Peyer's patch (tissue), 4 donors: ENCODE data around the gene ASCC2. TPM values are rescaled to one million over a fixed set of nuclear protein-coding genes. Genes with fewer than 3 reads are reported as not detected.
A peak's percentile ranks its signal among the peaks of the same experiment; 100 is the strongest.

Experiments used
- DNase-seq, 3 donors: peaks; one replicate each; pipeline ENCODE4 v3.0.0-alpha.2; 2017 to 2019
- H3K27ac ChIP-seq, 4 donors: fragments of 200-600 bp; sonication (generic); one replicate each; pipeline ENCODE4 v1.5.1; 2016 to 2019
- H3K27me3 ChIP-seq, 2 donors: fragments of 200-600 bp; sonication (generic); one replicate each; pipeline ENCODE4 v1.5.1; 2019
- H3K36me3 ChIP-seq, 3 donors: fragments of 200-600 bp; sonication (generic); one replicate each; pipeline ENCODE4 v1.5.1; 2016 to 2019
- H3K4me1 ChIP-seq, 4 donors: fragments of 200-600 bp; sonication (generic); one replicate each; pipeline ENCODE4 v1.5.1; 2016 to 2019
- H3K4me3 ChIP-seq, 4 donors: fragments of 200-600 bp; sonication (generic); 1 replicate in 3 of 4; 2 replicates in 1 of 4; pipeline ENCODE4 v1.5.1; 2016 to 2019; ENCODE audit warnings: mild to moderate bottlenecking in 1 of 4
- H3K9me3 ChIP-seq, 4 donors: fragments of 200-600 bp; sonication (generic); one replicate each; pipeline ENCODE4 v1.5.1; 2016 to 2019; ENCODE audit warnings: mild to moderate bottlenecking in 1 of 4
- POLR2A ChIP-seq, 2 donors: fragments of 450-650 bp; IDR thresholded peaks; one replicate each; pipeline ENCODE4 v1.5.1; 2017; ENCODE audit warnings: antibody characterized with exemption in 2 of 2, mild to moderate bottlenecking in 2 of 2, moderate library complexity in 2 of 2
- total RNA-seq, 4 donors: library from RNA; depleted of rRNA; stranded (reverse); fragments of >200 nt; gene quantifications; one replicate each; pipeline ENCODE4 v1.1.0, GENCODE V29; 2016
- TF ChIP-seq, protein P1 (sequence below), 6 experiments: fragments of 450-650 bp in 4 of 6; fragments of 200-600 bp in 2 of 6; sonication (generic) in 1 of 6; IDR thresholded peaks; one replicate each; pipeline ENCODE4 v1.5.1; 2017 to 2019; ENCODE audit warnings: antibody characterized with exemption in 6 of 6, mild to moderate bottlenecking in 3 of 6, moderate library complexity in 1 of 6

ASCC2 gene
- total RNA-seq, 4 donors from 2014 or later: 47.5 to 91.6 (median 78.4) TPM

DNA sequence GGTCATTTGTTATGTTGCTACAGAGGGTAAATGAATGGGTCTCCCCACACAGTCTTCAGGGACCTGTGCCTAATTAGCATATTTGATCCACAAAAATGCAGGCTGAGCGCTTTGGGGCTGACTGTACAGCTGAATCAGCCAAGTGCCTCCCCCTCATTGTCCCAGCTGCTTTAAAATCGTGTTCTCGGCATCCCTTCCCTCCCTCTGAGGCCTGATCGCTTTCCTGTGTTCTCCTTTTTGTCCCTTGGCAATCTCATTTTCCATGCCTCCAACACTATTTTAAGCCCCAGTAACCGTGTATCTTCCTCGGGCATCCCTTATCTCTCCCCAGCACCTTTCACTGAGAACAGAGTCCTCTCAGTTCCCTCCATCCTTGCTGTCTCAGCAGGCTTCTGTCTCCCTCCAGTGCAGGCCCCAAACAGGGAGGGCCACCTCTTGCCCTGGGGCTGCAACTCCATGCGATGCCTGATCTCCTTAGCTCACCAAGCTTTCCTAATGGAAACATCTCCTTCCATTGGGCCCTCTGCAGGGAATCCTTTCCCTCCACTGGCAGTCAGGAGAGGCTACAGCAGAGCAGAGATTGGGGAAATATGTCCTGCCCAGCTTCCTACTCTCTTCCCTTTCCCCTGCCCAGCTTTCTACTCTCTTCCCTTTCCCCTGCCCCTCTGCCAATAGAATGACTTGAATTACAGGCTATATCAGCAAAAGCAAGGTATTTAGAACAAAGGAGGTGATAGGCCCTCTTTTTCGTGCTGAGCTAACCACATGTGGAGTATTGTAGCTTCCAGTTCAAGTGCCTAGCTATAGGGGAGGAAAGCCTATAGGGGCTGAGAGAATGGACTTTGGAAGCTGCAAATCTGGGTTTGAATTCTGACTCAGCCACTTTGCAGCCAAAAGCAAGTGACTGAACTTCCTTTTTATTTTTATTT is 57.1 kb downstream of the ASCC2 start:
- TF ChIP-seq POLR2A (IDR thresholded peaks at IDR 0.05): no peak
- TF ChIP-seq, protein P1, sequence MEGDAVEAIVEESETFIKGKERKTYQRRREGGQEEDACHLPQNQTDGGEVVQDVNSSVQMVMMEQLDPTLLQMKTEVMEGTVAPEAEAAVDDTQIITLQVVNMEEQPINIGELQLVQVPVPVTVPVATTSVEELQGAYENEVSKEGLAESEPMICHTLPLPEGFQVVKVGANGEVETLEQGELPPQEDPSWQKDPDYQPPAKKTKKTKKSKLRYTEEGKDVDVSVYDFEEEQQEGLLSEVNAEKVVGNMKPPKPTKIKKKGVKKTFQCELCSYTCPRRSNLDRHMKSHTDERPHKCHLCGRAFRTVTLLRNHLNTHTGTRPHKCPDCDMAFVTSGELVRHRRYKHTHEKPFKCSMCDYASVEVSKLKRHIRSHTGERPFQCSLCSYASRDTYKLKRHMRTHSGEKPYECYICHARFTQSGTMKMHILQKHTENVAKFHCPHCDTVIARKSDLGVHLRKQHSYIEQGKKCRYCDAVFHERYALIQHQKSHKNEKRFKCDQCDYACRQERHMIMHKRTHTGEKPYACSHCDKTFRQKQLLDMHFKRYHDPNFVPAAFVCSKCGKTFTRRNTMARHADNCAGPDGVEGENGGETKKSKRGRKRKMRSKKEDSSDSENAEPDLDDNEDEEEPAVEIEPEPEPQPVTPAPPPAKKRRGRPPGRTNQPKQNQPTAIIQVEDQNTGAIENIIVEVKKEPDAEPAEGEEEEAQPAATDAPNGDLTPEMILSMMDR (IDR thresholded peaks at IDR 0.05): no peak

DNA sequence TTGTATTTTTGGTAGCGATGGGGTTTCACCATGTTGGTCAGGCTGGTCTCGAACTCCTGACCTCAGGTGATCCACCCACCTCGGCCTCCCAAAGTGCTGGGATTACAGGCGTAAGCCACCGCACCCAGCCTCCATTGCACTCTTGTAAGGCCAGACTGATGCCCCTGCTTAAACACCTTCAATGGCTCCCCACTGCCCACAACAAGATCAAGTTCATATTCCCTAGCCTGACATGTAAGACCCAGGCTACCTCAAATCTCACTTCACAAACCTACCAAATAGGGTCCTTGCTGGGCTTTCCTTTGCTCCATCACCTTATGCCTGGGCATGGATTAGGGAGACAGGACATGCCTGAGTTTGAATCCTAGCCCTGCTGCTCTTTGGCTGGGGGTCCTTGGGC is 57.9 kb downstream of the ASCC2 start:
- no peaks in the 10 kb centered on the region for H3K36me3 ChIP-seq
- peaks cover 0 to 17% (median 3%) of the 10 kb centered on the region in 4 donors for H3K4me1 ChIP-seq
- TF ChIP-seq, protein P1 (IDR thresholded peaks at IDR 0.05): no peak
- TF ChIP-seq POLR2A (IDR thresholded peaks at IDR 0.05): no peak
- no peaks in the 10 kb centered on the region for H3K9me3 ChIP-seq
- H3K4me3 ChIP-seq: no peak overlapping the region
- H3K27me3 ChIP-seq: no peaks in the 10 kb centered on the region
- no peak overlapping the region for H3K27ac ChIP-seq
- no peak for DNase-seq

More for the DNA sequence above, 57.1 kb downstream of the ASCC2 start:
- H3K27ac ChIP-seq: peak overlapping the region in 1 of 4 donors; percentile 12
- H3K9me3 ChIP-seq: no peaks in the 10 kb centered on the region
- no peaks in the 10 kb centered on the region for H3K27me3 ChIP-seq
- H3K4me1 ChIP-seq: peaks cover 0 to 17% (median 3%) of the 10 kb centered on the region in 4 donors
- no peaks in the 10 kb centered on the region for H3K36me3 ChIP-seq
- DNase-seq: no peak
- no peak overlapping the region for H3K4me3 ChIP-seq

DNA sequence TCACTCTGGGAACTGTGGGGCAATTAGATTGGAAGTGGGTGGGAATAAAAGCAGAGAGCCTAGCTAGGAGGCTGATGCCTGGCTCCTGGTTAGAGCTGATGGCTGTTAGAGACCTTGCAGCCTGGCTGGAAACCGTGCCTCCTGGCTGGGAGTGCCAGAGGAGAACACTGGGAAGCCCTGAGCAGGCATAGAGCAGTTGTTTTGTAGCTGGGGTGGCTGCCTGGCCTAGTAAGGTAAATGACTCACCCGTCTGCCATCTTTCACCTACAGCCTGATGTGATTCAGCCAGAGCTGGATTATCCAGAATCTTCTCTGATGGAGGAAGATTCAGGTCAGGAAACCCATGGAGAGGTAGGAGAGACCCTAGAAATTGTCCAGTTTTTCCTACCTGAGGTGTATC is 64.8 kb downstream of the ASCC2 start:
- no peak for DNase-seq
- TF ChIP-seq, protein P1 (IDR thresholded peaks at IDR 0.05): no peak
- no peak for TF ChIP-seq POLR2A (IDR thresholded peaks at IDR 0.05)

DNA sequence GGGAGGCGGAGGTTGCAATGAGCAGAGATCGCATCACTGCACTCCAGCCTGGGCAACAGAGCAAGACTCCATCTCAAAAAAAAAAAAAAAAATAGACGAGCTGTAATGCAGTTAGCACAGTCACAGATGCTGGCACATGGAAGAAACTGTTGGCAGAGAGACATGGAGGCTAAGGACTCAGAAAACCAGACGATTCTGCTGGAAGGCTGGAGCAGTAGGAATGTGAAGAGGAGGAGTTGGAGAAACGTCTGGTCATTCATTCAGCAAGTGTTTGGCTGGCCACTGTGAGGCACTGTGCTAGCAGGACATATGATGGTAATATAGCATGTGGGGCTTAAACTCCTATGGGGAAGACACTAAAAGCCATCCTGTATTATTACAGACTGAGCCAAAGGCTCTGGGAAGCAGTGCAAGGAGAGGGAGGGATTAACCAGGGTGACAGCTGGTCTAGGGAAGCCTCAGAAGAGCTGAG is 65.9 kb downstream of the ASCC2 start:
- Histone ChIP-seq H3K9me3 (no peaks in the 10 kb centered on the region), H3K36me3 (peaks cover 0 to 27% (median 0%) of the 10 kb centered on the region in 3 donors), H3K4me1 (peaks cover 0 to 13% (median 3%) of the 10 kb centered on the region in 4 donors), H3K27ac (no peak overlapping the region), H3K4me3 (no peak overlapping the region), H3K27me3 (no peaks in the 10 kb centered on the region)
- no peak for DNase-seq
- no peak for TF ChIP-seq POLR2A (IDR thresholded peaks at IDR 0.05)
- TF ChIP-seq, protein P1 (IDR thresholded peaks at IDR 0.05): peak in 2 of 6 experiments; percentile 33 to 37

More for the DNA sequence above, 64.8 kb downstream of the ASCC2 start:
- Histone ChIP-seq H3K4me1 (peaks cover 0 to 10% (median 2%) of the 10 kb centered on the region in 4 donors), H3K36me3 (peaks cover 0 to 27% (median 0%) of the 10 kb centered on the region in 3 donors), H3K9me3 (no peaks in the 10 kb centered on the region), H3K4me3 (no peak overlapping the region), H3K27me3 (no peaks in the 10 kb centered on the region), H3K27ac (no peak overlapping the region)

DNA sequence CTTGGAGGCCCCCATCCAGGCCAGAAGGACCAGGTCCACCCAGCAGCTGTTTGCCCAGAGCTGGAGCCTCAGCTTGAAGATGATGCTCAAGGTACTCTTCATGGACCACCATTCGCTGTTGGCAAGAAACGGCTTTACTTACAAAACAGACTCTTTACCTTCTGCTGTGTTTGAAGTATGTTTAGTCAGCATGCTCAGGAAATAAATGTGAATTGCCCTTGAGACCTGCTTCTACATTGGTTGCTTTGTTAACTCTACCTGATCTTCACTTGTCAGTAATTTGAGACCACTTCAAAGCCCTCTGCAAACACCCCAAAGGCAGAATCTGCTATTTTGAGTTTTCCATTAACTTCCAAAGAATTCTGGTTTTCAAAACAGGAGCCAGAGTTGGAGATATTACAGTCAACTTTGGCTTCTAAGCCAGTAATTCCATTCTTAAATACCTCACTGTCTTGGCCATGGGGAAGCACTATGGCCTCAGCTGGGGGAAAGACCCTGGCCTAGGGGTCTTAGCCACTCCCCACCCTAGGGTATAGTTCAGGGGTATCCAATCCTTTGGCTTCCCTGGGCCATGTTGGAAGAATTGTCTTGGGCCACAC is 68.3 kb downstream of the ASCC2 start:
- no peak for DNase-seq
- peaks cover 0 to 21% (median 3%) of the 10 kb centered on the region in 4 donors for H3K4me1 ChIP-seq
- no peak overlapping the region for H3K4me3 ChIP-seq
- H3K36me3 ChIP-seq: peaks cover 0 to 27% (median 0%) of the 10 kb centered on the region in 3 donors
- no peak overlapping the region for H3K27ac ChIP-seq
- H3K27me3 ChIP-seq: no peaks in the 10 kb centered on the region
- TF ChIP-seq, protein P1 (IDR thresholded peaks at IDR 0.05): no peak
- TF ChIP-seq POLR2A (IDR thresholded peaks at IDR 0.05): no peak
- H3K9me3 ChIP-seq: no peaks in the 10 kb centered on the region
